ENCODE data around the gene ZNF462.

ZNF462 gene

DNA sequence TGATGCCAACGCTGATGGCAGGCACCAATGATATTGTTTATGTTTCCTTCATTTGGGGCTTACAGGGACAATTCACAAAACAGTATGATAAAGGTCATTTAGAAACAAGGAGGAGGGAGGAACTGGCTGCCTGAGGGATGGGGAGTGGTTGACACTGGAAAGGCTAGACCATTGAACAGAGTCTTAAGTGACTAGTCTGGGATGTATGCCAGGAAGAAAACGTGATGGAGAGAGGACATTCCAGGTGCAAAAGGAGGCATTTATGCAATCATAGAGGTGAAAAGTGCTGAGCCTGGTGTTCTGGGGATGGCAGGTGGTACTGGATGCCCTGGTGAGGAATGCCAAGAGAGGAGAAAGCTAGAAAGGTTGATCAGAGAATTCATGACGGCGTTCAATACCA lies 153.4 kb downstream of the ZNF462 start:
- DNase-seq, result no peak

DNA sequence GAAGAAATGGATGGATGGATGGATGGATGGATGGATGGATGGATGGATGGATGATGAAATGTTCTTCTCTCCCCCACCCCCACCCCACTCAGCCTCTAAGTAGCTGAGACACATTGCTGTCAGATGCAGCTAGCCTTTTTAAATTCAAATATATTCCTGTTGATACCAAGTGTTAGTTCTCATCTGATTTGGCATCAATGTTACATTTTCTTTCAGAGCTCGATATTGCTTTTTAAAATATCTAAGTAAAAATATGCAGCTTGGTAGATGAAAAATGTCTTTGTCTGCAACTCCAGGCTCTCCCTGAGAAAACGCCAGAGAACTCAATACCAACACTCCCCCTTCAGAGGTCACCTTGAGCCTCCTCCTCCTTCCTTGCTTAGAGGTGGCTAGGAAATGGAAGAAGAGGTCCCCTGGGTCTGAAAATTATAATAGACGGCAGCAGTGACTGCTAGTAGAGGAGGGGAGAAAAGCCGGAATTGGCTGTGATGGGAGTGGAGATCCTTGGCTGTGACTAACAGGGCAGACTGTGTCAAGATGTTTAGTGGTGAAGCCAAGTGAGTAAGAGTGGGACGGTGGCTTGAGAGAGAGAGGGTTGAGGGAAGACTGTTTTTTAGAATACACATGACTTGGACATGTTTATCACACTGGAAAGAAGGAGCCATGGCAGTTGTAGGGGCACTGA lies 156.0 kb downstream of the ZNF462 start:
- no peak for DNase-seq

DNA sequence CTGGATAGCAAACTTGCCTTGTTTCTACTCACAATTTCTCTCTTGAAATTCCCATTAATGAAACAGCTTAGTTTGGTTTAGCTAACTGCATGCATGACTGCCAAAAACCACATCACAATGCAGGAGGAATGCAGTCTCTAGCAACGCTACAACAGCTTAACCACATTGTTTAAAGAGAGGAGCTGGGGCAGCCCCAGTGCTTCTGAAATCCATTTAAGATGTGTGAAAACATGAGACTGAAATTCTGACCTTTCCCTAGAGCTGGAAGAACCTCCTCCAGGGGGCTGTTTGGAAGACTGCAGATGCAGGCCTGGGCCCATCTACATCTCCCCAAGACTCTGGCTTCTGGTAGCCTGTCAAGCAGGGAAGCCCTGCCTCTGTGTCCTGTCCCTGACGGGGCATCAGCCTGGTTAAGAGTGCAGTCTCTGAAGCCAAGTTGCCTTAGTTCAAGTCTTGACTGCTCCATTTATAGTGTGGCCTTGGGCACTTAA lies 157.1 kb downstream of the ZNF462 start:
- DNase-seq, result no peak

DNA sequence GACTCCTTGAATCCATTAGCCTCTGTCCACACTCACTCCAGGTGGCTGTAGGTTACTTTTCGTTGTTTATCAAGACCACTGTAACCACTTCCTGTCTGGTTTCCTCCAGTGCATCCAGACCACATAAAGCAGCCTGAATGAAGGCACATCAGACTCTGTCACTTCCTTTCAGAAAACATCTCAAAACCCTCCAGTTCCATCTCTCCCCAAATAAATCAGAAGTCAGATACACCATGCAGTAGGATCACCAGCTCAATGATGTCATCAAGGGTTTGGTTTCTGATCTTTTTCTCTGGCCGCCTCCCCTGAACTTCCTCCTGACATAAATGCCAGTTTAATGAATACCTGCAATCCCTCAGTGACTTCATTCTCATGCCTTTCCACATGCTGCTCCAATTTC lies 161.2 kb downstream of the ZNF462 start:
- DNase-seq, result peak; percentile 13

DNA sequence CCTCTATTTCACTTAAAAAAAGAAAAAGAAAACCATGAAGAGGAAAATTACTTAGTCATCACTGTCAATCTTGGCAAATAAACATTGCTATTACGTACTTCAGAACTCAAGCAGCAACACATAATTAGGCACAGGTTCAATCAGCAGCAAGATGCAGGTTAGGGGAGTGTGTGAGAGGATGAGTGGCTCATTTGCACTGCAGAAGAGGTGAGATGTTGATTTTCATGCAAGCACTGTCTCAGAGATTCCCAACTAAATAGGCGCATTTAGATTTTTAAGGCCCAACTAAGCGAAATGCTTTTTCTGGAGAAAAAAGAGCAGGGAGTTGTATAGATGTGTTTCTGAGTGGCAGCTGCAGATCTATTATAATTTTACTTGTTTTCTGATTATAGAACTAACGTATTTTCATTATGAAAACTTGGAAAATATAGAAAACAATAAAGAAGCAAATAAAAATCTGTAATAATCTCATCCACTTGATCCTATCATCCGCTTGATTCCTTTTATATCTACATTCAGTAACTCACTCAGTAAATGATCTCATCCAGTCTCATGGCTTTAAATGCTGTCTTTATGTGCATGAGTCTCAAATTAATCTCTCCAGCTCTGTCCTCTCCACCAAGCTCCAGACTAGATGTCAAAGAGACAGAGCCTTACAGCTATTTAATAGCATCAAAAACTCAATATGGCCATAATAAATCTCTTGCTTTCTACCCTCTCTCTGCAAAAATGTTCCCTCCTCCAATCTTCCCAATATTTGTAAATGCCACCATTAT lies 162.5 kb downstream of the ZNF462 start:
- DNase-seq, result no peak

DNA sequence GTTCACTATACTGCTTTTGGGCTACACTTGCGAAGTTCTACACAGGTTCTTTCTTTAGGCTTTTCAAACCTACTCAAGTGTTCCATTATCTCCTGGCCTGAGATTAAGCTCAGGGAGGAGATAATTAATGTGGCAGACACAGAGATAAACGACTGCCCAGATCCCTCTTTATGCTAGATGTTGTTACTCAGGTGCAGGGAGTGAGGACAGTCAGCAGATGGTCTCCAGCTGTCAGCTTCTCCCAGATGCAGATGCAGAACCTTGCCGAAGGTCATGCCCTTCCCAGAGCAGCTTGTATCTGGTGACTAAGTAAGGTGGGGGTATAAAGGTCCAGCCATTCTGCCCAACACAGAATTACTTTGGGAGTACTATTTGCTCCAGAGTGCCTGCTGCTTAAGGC lies 166.2 kb downstream of the ZNF462 start:
- DNase-seq, result no peak

DNA sequence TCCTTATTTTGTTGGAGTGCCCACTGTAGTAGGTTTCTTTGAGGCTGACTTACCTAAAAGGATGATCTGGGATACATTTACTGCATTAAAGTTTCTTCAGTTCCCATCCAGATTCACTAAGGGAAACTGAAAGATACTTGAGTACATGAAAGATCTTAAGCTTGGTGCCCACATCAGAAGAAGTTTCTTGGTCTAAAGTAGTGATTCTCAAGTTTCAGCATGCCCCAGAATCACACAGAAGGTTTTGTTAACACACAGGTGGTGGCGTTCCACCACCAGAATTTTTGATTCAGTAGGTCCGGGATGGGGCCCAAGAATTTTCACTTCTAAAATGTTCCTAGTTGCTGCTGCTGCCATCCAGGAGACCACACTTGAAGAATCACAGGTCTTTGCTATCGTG lies 171.0 kb downstream of the ZNF462 start:
- no peak for DNase-seq

DNA sequence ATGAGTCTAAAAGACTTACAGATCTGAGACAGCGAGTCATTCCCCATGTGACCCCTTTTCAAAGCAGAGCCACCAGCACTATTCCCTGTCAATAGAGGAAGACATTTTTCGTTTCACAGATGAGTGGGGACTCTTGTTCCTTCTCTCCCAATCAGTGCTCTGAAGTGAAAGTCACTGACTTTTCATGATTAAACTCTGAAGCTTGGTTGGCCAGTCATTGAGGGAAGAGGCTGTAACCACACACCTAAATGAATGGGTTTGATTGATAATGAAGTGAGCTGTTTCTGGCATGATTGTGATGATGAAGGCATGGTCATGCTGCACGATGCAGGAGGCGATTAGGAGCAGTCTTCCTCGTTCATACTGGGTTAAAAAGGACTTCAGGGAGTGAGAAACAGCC lies 171.9 kb downstream of the ZNF462 start:
- no peak for DNase-seq

DNA sequence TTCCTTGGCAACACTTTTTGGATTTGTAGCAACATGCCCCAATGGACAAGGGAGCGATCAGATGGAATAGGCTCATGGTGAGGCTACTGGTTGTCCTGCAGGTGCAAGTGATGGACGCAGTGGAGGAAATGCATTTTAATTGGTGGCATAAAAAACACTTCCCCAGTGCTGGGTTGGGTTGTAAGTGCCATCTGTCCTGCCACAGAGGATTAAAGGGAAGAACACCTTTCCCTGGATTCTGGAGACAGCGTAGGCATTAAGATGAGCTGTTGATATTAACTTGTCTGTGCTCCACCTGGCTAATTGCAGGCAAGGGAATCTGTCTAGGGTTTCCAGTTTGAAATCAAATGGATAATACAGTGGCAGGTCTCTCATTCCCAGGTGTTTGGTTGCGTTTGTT lies 173.4 kb downstream of the ZNF462 start:
- no peak for DNase-seq

DNA sequence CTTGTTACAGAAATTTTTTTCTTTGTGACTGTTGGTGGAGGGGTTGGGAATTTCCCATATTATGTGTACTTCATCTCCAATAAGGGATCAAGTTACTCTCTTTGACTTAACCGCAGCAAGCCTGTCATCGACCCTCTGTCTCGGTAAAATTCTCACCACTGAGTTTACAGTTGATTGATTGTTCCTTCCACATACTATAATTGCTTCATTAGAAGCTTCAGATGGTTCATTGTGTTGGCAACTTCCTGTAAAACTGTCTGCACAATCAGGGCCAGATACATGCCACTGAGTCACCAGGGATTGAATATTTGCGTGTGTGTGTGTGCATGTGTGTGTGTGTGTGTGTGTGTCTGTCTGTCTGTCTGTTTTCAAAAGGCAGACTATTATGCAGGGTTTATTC lies 176.6 kb downstream of the ZNF462 start:
- DNase-seq, result no peak

DNA sequence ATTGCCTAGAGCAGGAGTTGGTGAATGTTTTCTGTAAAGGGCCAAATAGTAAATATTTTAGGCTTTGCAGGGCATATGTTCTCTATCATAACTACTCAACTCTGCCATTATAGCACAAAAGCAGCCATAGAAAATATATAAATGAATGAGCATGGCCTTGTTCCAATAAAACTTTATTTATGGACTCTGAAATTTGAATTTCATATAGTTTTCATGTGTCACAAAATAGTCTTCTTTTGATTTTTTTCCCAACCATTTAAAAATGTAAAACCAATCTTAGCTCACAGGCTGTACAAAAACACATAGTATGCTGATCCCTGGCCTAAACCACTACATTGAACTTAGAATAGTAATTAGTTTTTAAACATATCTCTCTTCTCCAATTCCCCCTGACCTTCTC lies 179.6 kb downstream of the ZNF462 start:
- DNase-seq, result no peak

DNA sequence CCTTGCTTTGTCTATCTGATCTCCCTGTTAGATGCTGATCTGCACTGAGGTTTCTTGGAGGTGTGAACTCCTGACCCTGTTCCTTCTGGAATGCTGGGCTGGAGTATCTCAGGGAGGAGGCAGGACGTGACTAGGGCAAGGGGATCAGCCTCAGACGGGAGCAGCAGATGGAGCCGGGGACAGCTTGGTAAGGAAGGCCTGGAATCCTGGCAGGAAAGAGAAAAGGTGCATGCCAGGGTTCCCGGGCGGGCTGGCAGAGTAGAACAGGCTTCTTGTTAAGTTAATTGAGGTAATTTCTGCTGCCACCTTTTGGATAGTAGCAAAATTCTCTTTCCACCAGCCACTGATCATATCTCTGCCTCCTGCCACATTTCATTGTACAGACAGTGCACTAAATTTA lies 180.9 kb downstream of the ZNF462 start:
- DNase-seq, result no peak

DNA sequence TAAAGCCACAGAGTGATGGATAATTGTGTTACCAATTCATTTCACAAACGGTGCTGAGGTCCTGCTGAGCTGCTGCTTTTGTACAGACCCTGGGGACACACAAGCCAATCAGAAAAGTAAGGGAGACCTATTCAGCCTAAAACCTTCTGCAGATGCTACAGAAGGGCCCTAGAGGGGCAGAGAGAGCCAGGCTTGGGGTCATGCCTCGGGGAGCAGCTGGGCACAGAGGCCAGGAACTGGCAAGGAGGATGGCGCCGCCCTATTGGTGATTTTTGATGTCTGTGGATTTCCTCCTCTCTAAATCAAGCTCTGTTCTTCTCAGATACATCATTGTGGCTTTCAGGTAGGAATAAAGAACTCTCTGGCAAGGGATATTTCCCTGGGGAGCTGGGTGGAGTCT lies 181.9 kb downstream of the ZNF462 start:
- no peak for DNase-seq

DNA sequence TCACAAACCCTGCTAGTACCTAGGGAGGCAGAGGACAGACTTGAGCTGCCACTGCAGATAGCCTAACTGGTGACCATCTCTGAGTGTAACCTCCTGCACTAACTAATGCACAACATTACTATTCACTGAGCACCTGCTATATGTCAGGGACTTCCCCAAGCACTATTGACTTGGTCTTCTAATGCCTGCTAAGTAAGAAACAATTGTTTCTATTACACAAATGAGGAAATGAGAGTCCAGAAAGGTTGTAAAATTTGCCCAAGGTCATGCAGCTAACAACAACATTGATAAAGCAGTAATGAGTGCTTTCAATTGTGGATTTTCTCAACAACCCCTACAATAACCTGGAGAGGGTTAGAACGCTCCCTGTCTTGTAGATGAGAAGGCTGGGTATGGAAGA lies 183.7 kb downstream of the ZNF462 start:
- no peak for DNase-seq

DNA sequence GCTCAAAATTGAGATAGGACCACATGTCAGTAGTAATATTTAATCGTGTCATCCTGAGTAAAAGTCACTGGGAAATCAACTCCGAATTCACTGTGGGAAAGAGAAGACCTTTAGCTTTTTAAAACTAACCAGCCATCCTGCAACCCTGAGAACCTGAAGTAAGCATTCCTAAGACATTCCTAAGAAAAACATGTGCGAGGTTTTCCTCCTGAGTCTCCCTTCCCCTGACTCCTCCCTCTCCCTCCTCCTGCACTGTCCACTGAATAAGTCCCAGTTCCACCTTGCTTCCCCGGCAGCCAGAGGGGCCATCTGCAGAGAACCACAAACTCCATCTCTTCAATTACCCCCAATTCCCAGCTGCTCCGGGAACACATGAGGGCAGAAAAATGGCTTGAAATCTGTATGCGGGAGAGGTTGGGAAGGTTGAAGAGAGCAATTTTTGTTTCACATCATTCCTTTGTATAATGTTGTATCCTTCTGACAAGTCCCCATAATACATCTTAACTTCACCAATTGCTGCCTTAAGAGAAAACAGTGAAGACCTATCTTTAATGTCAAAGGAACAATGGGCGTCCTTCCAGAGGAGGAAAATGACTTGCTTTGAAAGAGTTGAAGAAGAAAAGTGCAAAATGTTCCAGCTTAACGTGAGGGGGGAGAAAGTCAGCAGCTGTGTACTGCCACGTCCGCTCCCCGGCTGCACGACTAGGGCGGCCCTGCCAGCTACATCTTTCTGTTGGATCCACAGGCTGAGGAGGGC lies 186.3 kb downstream of the ZNF462 start:
- DNase-seq, result no peak

DNA sequence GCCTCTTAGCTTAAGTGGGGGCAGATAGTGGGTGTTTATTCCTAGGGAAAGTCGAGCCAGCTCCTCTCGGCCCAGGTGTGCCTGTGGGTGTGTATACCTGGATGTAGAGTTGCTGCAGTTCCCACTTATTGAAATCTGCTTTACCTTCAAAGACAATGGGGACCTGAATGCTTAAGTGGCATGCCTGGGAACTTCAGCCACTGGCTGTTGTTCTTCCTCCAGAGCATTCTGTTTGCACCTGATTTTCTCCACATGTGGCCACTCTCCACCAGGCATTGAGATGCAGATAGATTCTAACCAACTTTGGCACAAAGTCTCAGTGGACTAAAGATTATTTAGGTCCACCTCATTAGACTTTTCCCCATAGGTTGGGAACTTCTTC lies 186.8 kb downstream of the ZNF462 start:
- no peak for DNase-seq

DNA sequence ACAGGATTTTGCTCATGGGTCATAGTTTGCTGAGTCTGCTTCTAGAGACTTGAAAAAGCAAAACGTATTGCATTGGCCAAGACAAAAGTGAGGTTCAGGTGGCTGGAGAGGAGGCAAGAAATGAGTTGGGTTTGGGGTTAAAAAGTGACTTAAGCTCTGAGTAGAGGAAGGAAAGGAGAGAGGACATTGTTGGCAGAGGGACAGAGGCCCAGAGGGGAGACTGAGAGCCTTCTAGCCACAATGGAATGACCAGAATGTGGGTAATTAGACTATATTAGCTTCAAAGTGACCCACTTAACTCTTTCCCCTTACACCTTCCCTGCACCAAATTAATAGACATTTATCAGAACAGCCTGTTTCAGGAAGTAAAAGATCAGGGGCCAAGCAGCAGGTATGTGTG lies 188.4 kb downstream of the ZNF462 start:
- DNase-seq, result no peak

DNA sequence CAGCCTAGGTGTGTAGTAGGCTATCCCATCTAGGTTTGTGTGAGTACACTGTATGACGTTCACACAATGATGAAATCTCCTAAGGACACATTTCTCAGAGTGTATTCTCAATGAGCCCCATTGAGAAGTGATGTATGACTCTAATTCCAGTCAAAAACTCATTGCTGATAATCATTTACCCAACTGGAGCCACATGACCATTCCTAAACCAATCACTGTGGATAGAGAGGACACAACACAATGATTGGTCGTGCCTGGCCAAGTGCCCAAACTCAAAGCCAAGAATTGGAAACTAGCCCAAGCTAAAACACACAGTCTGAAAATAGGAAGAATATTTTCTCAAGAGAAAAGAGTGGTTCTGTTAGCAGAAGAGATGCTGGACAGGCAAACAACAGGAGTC lies 191.2 kb downstream of the ZNF462 start:
- no peak for DNase-seq

DNA sequence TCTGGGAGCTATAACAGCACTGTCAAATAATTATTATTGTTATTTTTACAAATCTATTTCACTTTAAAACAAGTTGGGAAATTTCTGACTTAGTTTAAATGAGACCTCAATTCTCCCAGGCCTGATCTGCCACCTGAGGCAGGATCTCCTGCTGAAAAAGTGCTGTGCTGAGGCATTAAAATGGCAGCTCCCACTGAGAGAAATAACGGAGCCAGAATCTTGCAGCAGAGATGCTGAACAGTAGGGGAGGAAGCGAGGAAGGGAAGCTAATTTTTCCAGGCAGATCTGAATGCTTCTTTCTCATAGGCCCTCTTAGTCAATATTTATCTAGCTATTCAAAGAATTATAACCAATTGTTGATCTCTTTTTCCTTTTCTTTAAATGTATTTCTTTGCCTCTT lies 196.3 kb downstream of the ZNF462 start:
- DNase-seq, result no peak

DNA sequence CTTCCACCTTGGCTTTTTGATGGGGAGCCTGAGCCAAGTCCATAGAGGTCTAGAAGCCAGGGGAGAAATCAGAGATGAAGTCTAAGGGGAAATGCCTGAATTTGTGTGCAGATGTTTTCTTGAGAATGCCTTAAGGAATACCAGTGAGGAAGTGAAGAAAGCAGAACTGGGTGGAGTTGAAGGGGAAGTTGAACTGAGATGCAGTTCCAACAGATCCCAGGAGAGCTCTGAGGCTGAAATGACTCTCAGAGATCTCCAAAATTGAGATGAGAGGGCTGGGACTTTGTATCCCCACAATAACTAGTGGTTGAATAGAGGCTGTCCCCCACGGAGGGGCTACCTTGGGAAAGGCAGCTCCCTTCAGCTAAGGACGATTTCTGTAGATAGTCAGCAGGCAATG lies 197.1 kb downstream of the ZNF462 start:
- no peak for DNase-seq

All from KG1 (cell line).